NB4 (cell line): ENCODE data around the gene EPPIN.

Source experiments
- DNase-seq: peaks from one replicate; pipeline ENCODE4 v3.0.0; 2010; ENCODE audit warnings: low read depth
- H3K4me3 ChIP-seq: one replicate; pipeline ENCODE4 v1.5.1; 2011; ENCODE audit warnings: mild to moderate bottlenecking, low read depth, low read length, moderate library complexity
- MYC ChIP-seq: IDR thresholded peaks from 2 replicates; pipeline ENCODE4 v1.6.1; 2011; ENCODE audit warnings: low read depth, low read length
- POLR2A ChIP-seq: IDR thresholded peaks from 2 replicates; pipeline ENCODE4 v1.6.1; 2011; ENCODE audit warnings: mild to moderate bottlenecking; ENCODE audit not compliant: insufficient read length; ENCODE audit errors: extremely low read depth
- TF ChIP-seq, protein P1 (sequence below): IDR thresholded peaks from one replicate; pipeline ENCODE4 v1.5.1; 2012; ENCODE audit warnings: low read depth, low read length
- TF ChIP-seq, protein P2 (sequence below): IDR thresholded peaks from 2 replicates; pipeline ENCODE4 v1.6.1; 2011; ENCODE audit warnings: low read depth, low read length

The EPPIN gene

DNA sequence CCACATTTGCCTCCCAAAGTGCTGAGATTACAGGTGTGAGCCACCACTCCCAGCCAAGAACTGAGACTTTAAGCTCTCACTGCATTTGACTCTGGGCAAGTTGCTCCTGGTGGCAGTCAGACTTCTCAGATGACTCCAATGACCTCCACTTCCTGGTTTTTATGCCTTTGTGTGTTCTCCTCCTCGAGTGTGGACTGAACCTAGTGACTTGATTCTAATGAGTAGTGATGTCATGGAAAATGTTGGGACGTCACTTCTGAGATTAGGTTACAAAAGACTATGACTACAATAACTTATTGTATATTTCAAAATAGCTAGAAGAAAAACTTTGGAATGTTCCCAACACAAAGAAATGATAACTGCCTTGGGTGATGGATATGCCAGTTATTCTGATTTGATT, 43.8 kb downstream of the EPPIN start:
- H3K4me3 ChIP-seq, result no peak overlapping the region
- TF ChIP-seq MYC (no peak), POLR2A (no peak)
- TF ChIP-seq, protein P1, sequence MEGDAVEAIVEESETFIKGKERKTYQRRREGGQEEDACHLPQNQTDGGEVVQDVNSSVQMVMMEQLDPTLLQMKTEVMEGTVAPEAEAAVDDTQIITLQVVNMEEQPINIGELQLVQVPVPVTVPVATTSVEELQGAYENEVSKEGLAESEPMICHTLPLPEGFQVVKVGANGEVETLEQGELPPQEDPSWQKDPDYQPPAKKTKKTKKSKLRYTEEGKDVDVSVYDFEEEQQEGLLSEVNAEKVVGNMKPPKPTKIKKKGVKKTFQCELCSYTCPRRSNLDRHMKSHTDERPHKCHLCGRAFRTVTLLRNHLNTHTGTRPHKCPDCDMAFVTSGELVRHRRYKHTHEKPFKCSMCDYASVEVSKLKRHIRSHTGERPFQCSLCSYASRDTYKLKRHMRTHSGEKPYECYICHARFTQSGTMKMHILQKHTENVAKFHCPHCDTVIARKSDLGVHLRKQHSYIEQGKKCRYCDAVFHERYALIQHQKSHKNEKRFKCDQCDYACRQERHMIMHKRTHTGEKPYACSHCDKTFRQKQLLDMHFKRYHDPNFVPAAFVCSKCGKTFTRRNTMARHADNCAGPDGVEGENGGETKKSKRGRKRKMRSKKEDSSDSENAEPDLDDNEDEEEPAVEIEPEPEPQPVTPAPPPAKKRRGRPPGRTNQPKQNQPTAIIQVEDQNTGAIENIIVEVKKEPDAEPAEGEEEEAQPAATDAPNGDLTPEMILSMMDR, result no peak
- TF ChIP-seq, protein P2, sequence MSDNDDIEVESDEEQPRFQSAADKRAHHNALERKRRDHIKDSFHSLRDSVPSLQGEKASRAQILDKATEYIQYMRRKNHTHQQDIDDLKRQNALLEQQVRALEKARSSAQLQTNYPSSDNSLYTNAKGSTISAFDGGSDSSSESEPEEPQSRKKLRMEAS, result no peak
- no peak for DNase-seq

DNA sequence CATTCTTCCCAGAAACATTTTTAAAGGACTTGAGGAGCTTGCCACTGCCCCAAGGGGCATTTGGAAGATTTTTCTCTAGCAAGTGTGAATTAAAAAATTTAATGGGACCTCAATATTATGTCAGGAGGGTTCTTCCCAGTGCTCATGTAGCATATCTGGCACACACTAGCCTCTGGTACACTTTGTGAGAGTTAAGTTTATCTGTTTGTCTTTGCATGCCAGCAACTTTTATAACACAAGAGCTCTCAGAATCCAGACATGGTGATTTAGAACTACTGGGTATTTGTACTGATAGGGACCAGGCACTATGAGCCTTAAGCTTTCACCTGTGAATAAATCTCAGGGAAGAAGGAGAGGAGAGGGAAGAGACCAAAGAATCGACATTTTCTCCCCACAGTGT, 44.6 kb downstream of the EPPIN start:
- no peak overlapping the region for H3K4me3 ChIP-seq
- DNase-seq, result no peak
- TF ChIP-seq MYC (no peak), POLR2A (no peak)
- TF ChIP-seq, protein P2, result no peak
- TF ChIP-seq, protein P1, result no peak

DNA sequence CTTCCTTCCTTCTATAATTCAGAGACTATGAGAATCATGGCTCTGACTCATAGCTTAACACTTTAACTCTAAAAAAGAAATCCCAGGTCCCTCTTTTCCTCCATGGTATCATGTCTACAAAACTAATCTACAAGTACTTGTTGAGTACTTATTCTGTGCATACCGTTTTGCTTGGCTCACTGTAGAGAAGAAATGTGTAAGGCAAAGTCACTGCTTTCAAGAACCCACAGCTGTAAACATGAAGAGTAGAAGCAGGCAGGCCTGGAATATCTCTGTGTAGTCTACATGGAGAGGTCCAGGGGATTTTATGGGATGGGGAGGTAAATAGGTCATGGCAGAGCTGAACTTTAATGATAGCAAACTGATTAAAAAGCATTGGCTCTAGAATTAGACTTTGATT, 45.6 kb downstream of the EPPIN start:
- H3K4me3 ChIP-seq, result no peak overlapping the region

DNA sequence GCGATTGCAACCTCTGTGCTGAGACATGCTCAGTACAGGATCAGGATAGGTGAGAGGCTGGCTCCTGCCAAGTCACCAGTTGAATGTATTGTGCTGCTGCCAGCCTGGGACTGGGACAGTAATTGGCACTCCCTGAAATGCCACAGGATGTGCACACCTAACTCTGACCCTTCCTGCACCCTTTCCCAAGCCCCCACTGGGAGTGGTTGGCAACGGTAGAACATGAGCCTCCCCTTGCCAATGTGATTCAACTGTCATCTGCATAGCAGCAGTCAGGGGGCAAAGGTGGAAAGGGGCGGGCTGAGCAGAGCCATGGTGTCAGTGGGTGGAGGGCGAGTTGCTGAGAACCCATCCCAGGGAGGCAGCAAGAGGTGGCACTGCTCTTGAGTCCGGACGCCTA, 47.2 kb downstream of the EPPIN start:
- TF ChIP-seq, protein P2, result no peak
- no peak for TF ChIP-seq POLR2A
- no peak for TF ChIP-seq MYC
- TF ChIP-seq, protein P1, result no peak
- no peak overlapping the region for H3K4me3 ChIP-seq
- no peak for DNase-seq

More for the DNA sequence above, 45.6 kb downstream of the EPPIN start:
- DNase-seq, result no peak
- TF ChIP-seq, protein P2, result no peak
- TF ChIP-seq POLR2A (no peak), MYC (no peak)
- TF ChIP-seq, protein P1, result no peak

DNA sequence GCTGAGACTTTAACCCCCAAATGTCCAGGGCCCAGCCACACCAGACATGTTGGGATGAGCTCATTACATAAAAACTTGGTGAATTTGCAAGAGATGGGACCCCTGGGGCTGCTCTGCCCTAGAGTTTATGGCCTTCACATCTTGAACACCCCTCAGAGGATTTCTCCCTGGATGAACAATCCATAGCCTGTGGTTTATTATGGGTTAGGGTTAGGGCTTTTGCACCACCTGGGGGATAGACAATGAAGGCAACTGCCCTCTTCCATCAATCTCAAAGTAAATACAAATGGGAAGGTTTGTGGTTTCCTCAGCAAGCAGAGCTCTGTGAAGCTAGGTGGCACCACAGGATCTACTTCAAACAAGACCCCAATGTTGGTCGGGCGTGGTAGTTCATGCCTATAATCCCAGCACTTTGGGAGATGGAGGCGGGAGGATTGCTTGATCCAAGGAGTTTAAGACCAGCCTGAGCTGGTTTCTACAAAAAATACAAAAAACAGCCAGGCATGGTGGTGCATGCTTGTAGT, 49.2 kb downstream of the EPPIN start:
- no peak for DNase-seq
- H3K4me3 ChIP-seq, result no peak overlapping the region
- no peak for TF ChIP-seq MYC
- TF ChIP-seq, protein P2, result no peak
- TF ChIP-seq POLR2A, result no peak
- TF ChIP-seq, protein P1, result no peak

DNA sequence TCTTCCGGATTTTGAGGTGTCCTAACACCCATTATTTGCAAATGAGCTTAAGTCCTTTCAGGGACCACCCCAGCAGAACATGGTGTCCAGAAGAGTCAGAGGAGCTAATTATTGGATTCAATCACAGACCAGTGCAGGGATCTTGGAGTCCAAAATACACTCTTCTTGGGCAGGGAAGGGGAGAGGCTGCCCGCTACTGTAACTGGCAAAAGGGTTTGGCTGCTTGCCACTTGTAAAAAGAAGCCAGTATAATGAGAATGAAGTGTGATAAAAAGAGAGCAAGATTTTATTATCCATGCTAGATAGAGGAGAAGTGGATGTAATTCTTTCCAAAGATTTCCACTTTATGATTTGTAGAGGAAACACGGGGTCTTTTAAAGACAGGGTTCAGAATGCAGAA, 51.0 kb downstream of the EPPIN start:
- no peak overlapping the region for H3K4me3 ChIP-seq
- no peak for DNase-seq
- TF ChIP-seq MYC (no peak), POLR2A (no peak)
- TF ChIP-seq, protein P1, result no peak
- TF ChIP-seq, protein P2, result no peak
